Endothelial cell of umbilical vein (primary cell): ENCODE measurements around the gene DNAJB9.

Experiments used
- EZH2 ChIP-seq: IDR thresholded peaks from 2 replicates; pipeline ENCODE4 v1.6.1; 2012; ENCODE audit warnings: borderline replicate concordance, low read depth, mild to moderate bottlenecking, moderate library complexity, low read length, inconsistent platforms; ENCODE audit not compliant: severe bottlenecking
- FOS ChIP-seq: IDR thresholded peaks from 2 replicates; pipeline ENCODE4 v1.6.1; 2011; ENCODE audit warnings: mild to moderate bottlenecking, low read length, moderate library complexity, borderline replicate concordance; ENCODE audit not compliant: insufficient read depth
- POLR2A ChIP-seq: IDR thresholded peaks from 2 replicates; pipeline ENCODE4 v1.6.1; 2012; ENCODE audit warnings: low read depth, mild to moderate bottlenecking, control low read depth, low read length
- POLR2AphosphoS5 ChIP-seq: IDR thresholded peaks from 2 replicates; pipeline ENCODE4 v1.6.1; 2012; ENCODE audit warnings: low read depth, mild to moderate bottlenecking, control low read depth, low read length, moderate library complexity; ENCODE audit not compliant: insufficient read depth
- TF ChIP-seq, protein P1 (sequence below), 2 donors: IDR thresholded peaks; 1 replicate in 1 of 2; 2 replicates in 1 of 2; pipeline ENCODE4 v1.5.1; 2011; ENCODE audit warnings: low read length in 2 of 2, mild to moderate bottlenecking in 2 of 2, moderate library complexity in 2 of 2, control low read depth in 1 of 2, inconsistent platforms in 1 of 2, low read depth in 1 of 2; ENCODE audit not compliant: insufficient read depth in 1 of 2; ENCODE audit errors: extremely low read depth in 1 of 2
- TF ChIP-seq, protein P2 (sequence below): IDR thresholded peaks from 2 replicates; pipeline ENCODE4 v1.6.1; 2011; ENCODE audit not compliant: insufficient read depth, insufficient read length

DNA sequence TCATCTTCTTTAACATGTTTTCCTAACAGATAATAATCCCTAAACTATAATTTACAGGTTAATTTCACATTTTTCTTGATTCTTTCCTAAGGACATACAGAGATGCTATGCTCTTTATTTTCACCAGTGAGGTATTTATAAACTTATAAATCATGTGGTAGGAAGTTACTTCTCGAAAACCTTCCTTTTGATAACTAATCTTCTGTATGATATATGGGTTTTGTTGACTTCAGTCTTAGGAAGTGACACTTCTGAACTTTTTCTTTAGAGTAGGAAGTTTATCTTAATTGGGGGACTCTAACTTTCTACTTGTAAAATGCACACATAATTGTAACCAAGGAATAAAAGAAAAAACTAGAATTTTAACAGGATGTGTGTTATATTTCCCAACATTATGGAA is 33.9 kb upstream of the DNAJB9 start:
- TF ChIP-seq, protein P1, sequence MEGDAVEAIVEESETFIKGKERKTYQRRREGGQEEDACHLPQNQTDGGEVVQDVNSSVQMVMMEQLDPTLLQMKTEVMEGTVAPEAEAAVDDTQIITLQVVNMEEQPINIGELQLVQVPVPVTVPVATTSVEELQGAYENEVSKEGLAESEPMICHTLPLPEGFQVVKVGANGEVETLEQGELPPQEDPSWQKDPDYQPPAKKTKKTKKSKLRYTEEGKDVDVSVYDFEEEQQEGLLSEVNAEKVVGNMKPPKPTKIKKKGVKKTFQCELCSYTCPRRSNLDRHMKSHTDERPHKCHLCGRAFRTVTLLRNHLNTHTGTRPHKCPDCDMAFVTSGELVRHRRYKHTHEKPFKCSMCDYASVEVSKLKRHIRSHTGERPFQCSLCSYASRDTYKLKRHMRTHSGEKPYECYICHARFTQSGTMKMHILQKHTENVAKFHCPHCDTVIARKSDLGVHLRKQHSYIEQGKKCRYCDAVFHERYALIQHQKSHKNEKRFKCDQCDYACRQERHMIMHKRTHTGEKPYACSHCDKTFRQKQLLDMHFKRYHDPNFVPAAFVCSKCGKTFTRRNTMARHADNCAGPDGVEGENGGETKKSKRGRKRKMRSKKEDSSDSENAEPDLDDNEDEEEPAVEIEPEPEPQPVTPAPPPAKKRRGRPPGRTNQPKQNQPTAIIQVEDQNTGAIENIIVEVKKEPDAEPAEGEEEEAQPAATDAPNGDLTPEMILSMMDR (IDR thresholded peaks at IDR 0.05; ENCODE audit: extremely low read depth in 1 of 2, insufficient read depth in 1 of 2, low read depth in 1 of 2, low read length in 2 of 2): no peak
- TF ChIP-seq POLR2A (no peak), EZH2 (no peak), FOS (no peak), POLR2AphosphoS5 (no peak)
- TF ChIP-seq, protein P2, sequence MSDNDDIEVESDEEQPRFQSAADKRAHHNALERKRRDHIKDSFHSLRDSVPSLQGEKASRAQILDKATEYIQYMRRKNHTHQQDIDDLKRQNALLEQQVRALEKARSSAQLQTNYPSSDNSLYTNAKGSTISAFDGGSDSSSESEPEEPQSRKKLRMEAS: no peak
